Subcutaneous abdominal adipose tissue (tissue), 5 donors: Measurements from ENCODE around the gene POU3F4.

Experiments used
- H3K27ac ChIP-seq: one replicate; pipeline ENCODE4 v1.7.0; 2013; ENCODE audit warnings: low read depth, mild to moderate bottlenecking, inconsistent platforms, low read length, moderate library complexity
- H3K27me3 ChIP-seq, 5 donors: one replicate each; pipeline ENCODE4 v1.7.0; 2013; ENCODE audit warnings: low read length in 5 of 5, inconsistent platforms in 1 of 5; ENCODE audit not compliant: control insufficient read depth in 5 of 5, insufficient read depth in 4 of 5
- H3K36me3 ChIP-seq, 5 donors: one replicate each; pipeline ENCODE4 v1.7.0; 2013; ENCODE audit warnings: low read length in 5 of 5; ENCODE audit not compliant: control insufficient read depth in 5 of 5, insufficient read depth in 5 of 5
- H3K4me1 ChIP-seq, 5 donors: one replicate each; pipeline ENCODE4 v1.7.0; 2013; ENCODE audit warnings: low read length in 5 of 5, mild to moderate bottlenecking in 3 of 5, moderate library complexity in 1 of 5; ENCODE audit not compliant: control insufficient read depth in 5 of 5, insufficient read depth in 5 of 5
- H3K4me3 ChIP-seq, 5 donors: one replicate each; pipeline ENCODE4 v1.7.0; 2013; ENCODE audit warnings: low read length in 5 of 5, low read depth in 1 of 5
- H3K9ac ChIP-seq, 5 donors: one replicate each; pipeline ENCODE4 v1.7.0; 2013; ENCODE audit warnings: low read length in 5 of 5, mild to moderate bottlenecking in 4 of 5, moderate library complexity in 3 of 5
- H3K9me3 ChIP-seq, 5 donors: one replicate each; pipeline ENCODE4 v1.7.0; 2013; ENCODE audit warnings: low read length in 5 of 5; ENCODE audit not compliant: control insufficient read depth in 5 of 5
- donor health status: healthy.
- donor health status: healthy.
- donor health status: healthy.
- donor health status: healthy.
- donor health status: healthy.

The POU3F4 gene

GRCh38 chrX:83508006-83508405, at the start of gene POU3F4:
Gene POU3F4, plus strand, starts transcription at chrX:83508290. Its CDS starts 35 bp downstream, at chrX:83508325.
- peaks cover 0 to 19% (median 16%) of the 10 kb centered on the region in 5 donors for H3K4me1 ChIP-seq
- H3K27ac ChIP-seq: no peak within 1 kb of the TSS
- no peak within 1 kb of the TSS for H3K9ac ChIP-seq
- no peaks in the 10 kb centered on the region for H3K36me3 ChIP-seq
- H3K4me3 ChIP-seq: peak within 1 kb of the TSS; percentile 4 to 47 (median 27)
- H3K9me3 ChIP-seq: peaks cover 0 to 5% (median 0%) of the 10 kb centered on the region in 5 donors
- peaks cover 21 to 73% (median 55%) of the 10 kb centered on the region in 5 donors for H3K27me3 ChIP-seq

- Histone ChIP-seq H3K27ac (no peak overlapping the region), H3K9me3 (peaks cover 0 to 3% (median 0%) of the 10 kb centered on the region in 5 donors), H3K36me3 (no peaks in the 10 kb centered on the region), H3K4me3 (no peak overlapping the region), H3K9ac (no peak overlapping the region), H3K27me3 (peaks cover 0 to 3% (median 0%) of the 10 kb centered on the region in 5 donors), H3K4me1 (no peaks in the 10 kb centered on the region)
These were observed 38.5 kb upstream of the POU3F4 start for GRCh38 chrX:83469551-83469950.

GRCh38 chrX:83495898-83496297, 12.2 kb upstream of the POU3F4 start:
- Histone ChIP-seq H3K4me1 (no peaks in the 10 kb centered on the region), H3K4me3 (no peak overlapping the region), H3K27ac (no peak overlapping the region), H3K9ac (no peak overlapping the region), H3K36me3 (no peaks in the 10 kb centered on the region), H3K9me3 (no peaks in the 10 kb centered on the region), H3K27me3 (peaks cover 2 to 8% (median 5%) of the 10 kb centered on the region in 5 donors)

GRCh38 chrX:83501003-83501402, 7.1 kb upstream of the POU3F4 start:
- no peaks in the 10 kb centered on the region for H3K36me3 ChIP-seq
- no peak overlapping the region for H3K27ac ChIP-seq
- peaks cover 30 to 43% (median 35%) of the 10 kb centered on the region in 5 donors for H3K27me3 ChIP-seq
- peaks cover 0 to 4% (median 0%) of the 10 kb centered on the region in 5 donors for H3K9me3 ChIP-seq
- no peaks in the 10 kb centered on the region for H3K4me1 ChIP-seq
- H3K4me3 ChIP-seq: no peak overlapping the region
- H3K9ac ChIP-seq: no peak overlapping the region

GRCh38 chrX:83501530-83501929, 6.6 kb upstream of the POU3F4 start:
- Histone ChIP-seq H3K36me3 (no peaks in the 10 kb centered on the region), H3K4me3 (no peak overlapping the region), H3K4me1 (no peaks in the 10 kb centered on the region), H3K27me3 (peaks cover 30 to 47% (median 35%) of the 10 kb centered on the region in 5 donors), H3K27ac (no peak overlapping the region), H3K9ac (no peak overlapping the region), H3K9me3 (peaks cover 0 to 4% (median 0%) of the 10 kb centered on the region in 5 donors)

GRCh38 chrX:83504721-83505479, 3.2 kb upstream of the POU3F4 start:
- no peak overlapping the region for H3K9ac ChIP-seq
- H3K27me3 ChIP-seq: peaks cover 35 to 74% (median 49%) of the 10 kb centered on the region in 5 donors
- H3K4me1 ChIP-seq: peaks cover 0 to 13% (median 9%) of the 10 kb centered on the region in 5 donors
- no peak overlapping the region for H3K4me3 ChIP-seq
- H3K27ac ChIP-seq: no peak overlapping the region
- no peaks in the 10 kb centered on the region for H3K36me3 ChIP-seq
- H3K9me3 ChIP-seq: peaks cover 0 to 5% (median 0%) of the 10 kb centered on the region in 5 donors

- Histone ChIP-seq H3K27ac (no peak overlapping the region), H3K36me3 (no peaks in the 10 kb centered on the region), H3K4me3 (peak overlapping the region in 4 of 5 donors; percentile 6 to 47 (median 30)), H3K9me3 (peaks cover 0 to 5% (median 0%) of the 10 kb centered on the region in 5 donors), H3K27me3 (peaks cover 16 to 72% (median 48%) of the 10 kb centered on the region in 5 donors), H3K4me1 (peaks cover 0 to 19% (median 16%) of the 10 kb centered on the region in 5 donors), H3K9ac (no peak overlapping the region)
These were observed 600 bp downstream of the POU3F4 start for GRCh38 chrX:83508526-83509253.

GRCh38 chrX:83509254-83509801, 1.2 kb downstream of the POU3F4 start:
- no peaks in the 10 kb centered on the region for H3K36me3 ChIP-seq
- H3K27ac ChIP-seq: no peak overlapping the region
- H3K27me3 ChIP-seq: peaks cover 14 to 73% (median 43%) of the 10 kb centered on the region in 5 donors
- peaks cover 0 to 19% (median 16%) of the 10 kb centered on the region in 5 donors for H3K4me1 ChIP-seq
- H3K9me3 ChIP-seq: peaks cover 0 to 5% (median 0%) of the 10 kb centered on the region in 5 donors
- H3K9ac ChIP-seq: no peak overlapping the region
- peak overlapping the region in 2 of 5 donors; percentile 6 to 36 for H3K4me3 ChIP-seq

- no peak overlapping the region for H3K27ac ChIP-seq
- H3K4me1 ChIP-seq: peaks cover 0 to 19% (median 16%) of the 10 kb centered on the region in 5 donors
- peak overlapping the region in 2 of 5 donors; percentile 16 to 27 for H3K4me3 ChIP-seq
- H3K27me3 ChIP-seq: peaks cover 5 to 62% (median 41%) of the 10 kb centered on the region in 5 donors
- H3K36me3 ChIP-seq: no peaks in the 10 kb centered on the region
- H3K9ac ChIP-seq: no peak overlapping the region
- peaks cover 0 to 5% (median 0%) of the 10 kb centered on the region in 5 donors for H3K9me3 ChIP-seq
These were observed 2.5 kb downstream of the POU3F4 start for GRCh38 chrX:83510510-83511062.
